HepG2 (cell line): ENCODE data around the gene SLIRP. TPM values are rescaled to one million over a fixed set of nuclear protein-coding genes. Genes with fewer than 3 reads are reported as not detected.

ENCODE experiments used
- ATAC-seq: fragments of 200-7000 bp; cut with Tn5 transposase; 3 replicates; pipeline ENCODE4 v1.9.1; 2020; ENCODE audit warnings: mild to moderate bottlenecking, moderate library complexity
- BruUV-seq: library from RNA; stranded (reverse); fragments of 400-500 nt; replicated peaks from 2 replicates; lab custom pipeline; 2021; lab: Mats Ljungman, UMichigan
- CTCF ChIA-PET: fragments of 300-600 bp; formaldehyde crosslinking; extraction: SDS; loops from one replicate; lab custom pipeline; 2021; ENCODE audit warnings: low total read pairs, inconsistent platforms, low intra/inter-chr PET ratio; lab: Yijun Ruan, JAX
- POLR2A ChIA-PET: fragments of 350-600 bp; sonication (Branson Sonifier 250); formaldehyde crosslinking; loops from one replicate; lab custom pipeline; 2020; ENCODE audit warnings: antibody characterized with exemption, inconsistent platforms; lab: Yijun Ruan, JAX
- DNase-seq: peaks from one replicate; pipeline ENCODE4 v3.0.0-alpha.2; 2015; ENCODE audit warnings: low spot score
- FAIRE-seq: peaks from 3 replicates; lab custom pipeline; 2011; peaks lifted over from hg19 to GRCh38; lab: Jason Lieb, UNC
- H2AFZ ChIP-seq: one replicate; pipeline ENCODE4 v1.6.1; 2011; ENCODE audit warnings: low read length, inconsistent platforms
- H3K27ac ChIP-seq: fragments of 300-600 bp; 3 replicates; pipeline ENCODE4 v1.8.0; 2011; ENCODE audit warnings: mixed run types, mild to moderate bottlenecking, mixed read lengths, low read length, inconsistent platforms; ENCODE audit not compliant: insufficient read depth; ENCODE audit errors: extremely low read length
- H3K27me3 ChIP-seq, 2 experiments: fragments of 200-600 bp in 1 of 2; 2 replicates in 1 of 2; 3 replicates in 1 of 2; pipeline versions ENCODE4 v1.6.0 to v1.8.0; 2011; ENCODE audit warnings: low read length in 2 of 2, mild to moderate bottlenecking in 2 of 2, moderate library complexity in 2 of 2, inconsistent platforms in 1 of 2; ENCODE audit not compliant: insufficient read depth in 2 of 2, control insufficient read depth in 1 of 2
- H3K36me3 ChIP-seq, 2 experiments: fragments of 200-600 bp in 1 of 2; replicated peaks in 1 of 2; 2 replicates in 1 of 2; 3 replicates in 1 of 2; pipeline versions ENCODE4 v1.5.1 to v1.8.0; 2011; ENCODE audit warnings: low read length in 2 of 2, inconsistent platforms in 1 of 2; ENCODE audit not compliant: insufficient read depth in 2 of 2, control insufficient read depth in 1 of 2
- H3K4me1 ChIP-seq: 2 replicates; pipeline ENCODE4 v1.5.1; 2012; ENCODE audit warnings: low read length, inconsistent platforms; ENCODE audit not compliant: insufficient read depth
- H3K4me2 ChIP-seq: 2 replicates; pipeline ENCODE4 v1.6.0; 2011; ENCODE audit warnings: low read depth, low read length, inconsistent platforms
- H3K4me3 ChIP-seq, 3 experiments: fragments of 200-600 bp in 1 of 3; sonication (generic), shearing (Covaris generic) in 1 of 3; replicated peaks in 1 of 3; 2 replicates each; pipeline ENCODE4 v1.5.1; 2011 to 2016; ENCODE audit warnings: low read length in 3 of 3, inconsistent platforms in 2 of 3, low read depth in 2 of 3, mild to moderate bottlenecking in 2 of 3, control low read depth in 1 of 3, mixed read lengths in 1 of 3; ENCODE audit not compliant: insufficient read depth in 1 of 3
- H3K79me2 ChIP-seq: one replicate; pipeline ENCODE4 v1.6.1; 2011; ENCODE audit warnings: low read length, inconsistent platforms; ENCODE audit not compliant: insufficient read depth
- H3K9ac ChIP-seq: 2 replicates; pipeline ENCODE4 v1.6.0; 2011; ENCODE audit warnings: mild to moderate bottlenecking, low read depth, low read length, inconsistent platforms; ENCODE audit not compliant: insufficient read depth
- H3K9me3 ChIP-seq: 2 replicates; pipeline ENCODE4 v1.5.1; 2012; ENCODE audit warnings: mild to moderate bottlenecking, low read length
- H4K20me1 ChIP-seq: 2 replicates; pipeline ENCODE4 v1.6.0; 2011; ENCODE audit warnings: inconsistent platforms, mild to moderate bottlenecking, low read length, moderate library complexity; ENCODE audit not compliant: insufficient read depth
- ARNT ChIP-seq: fragments of 450-650 bp; IDR thresholded peaks from 2 replicates; pipeline ENCODE4 v1.6.1; 2017
- ATF1 ChIP-seq: IDR thresholded peaks from 2 replicates; pipeline ENCODE4 v1.6.1; 2016; ENCODE audit warnings: mild to moderate bottlenecking, control low read depth
- CREB1 ChIP-seq, 2 experiments: fragments of 450-650 bp in 1 of 2; IDR thresholded peaks; 2 replicates each; pipeline ENCODE4 v1.6.1; 2016 to 2017; ENCODE audit warnings: control low read depth in 1 of 2, mild to moderate bottlenecking in 1 of 2, missing compliant biosample characterization in 1 of 2, missing genetic modification characterization in 1 of 2
- CREM ChIP-seq, 2 experiments: sonication (generic) in 1 of 2; formaldehyde crosslinking in 1 of 2; IDR thresholded peaks; 2 replicates each; pipeline versions ENCODE4 v1.4.0 to v1.6.1; 2016 to 2020; ENCODE audit warnings: antibody characterized with exemption in 1 of 2, mild to moderate bottlenecking in 1 of 2, missing genetic modification reagents in 1 of 2
- DMAP1 ChIP-seq: IDR thresholded peaks from 2 replicates; pipeline ENCODE4 v1.6.1; 2016
- HCFC1 ChIP-seq: fragments of 150-350 bp; IDR thresholded peaks from 2 replicates; pipeline ENCODE4 v1.6.1; 2014; ENCODE audit warnings: low read depth, low read length
- HHEX ChIP-seq: IDR thresholded peaks from 2 replicates; pipeline ENCODE4 v1.6.1; 2016; ENCODE audit warnings: control low read depth
- HNRNPL ChIP-seq: fragments of 200-400 bp; formaldehyde crosslinking; IDR thresholded peaks from 2 replicates; pipeline ENCODE4 v1.6.1; 2017; ENCODE audit warnings: mild to moderate bottlenecking, low read depth, low read length
- NBN ChIP-seq: fragments of 450-650 bp; conservative IDR thresholded peaks from 2 replicates; pipeline ENCODE4 v1.6.1; 2017
- RXRA ChIP-seq: sonication (generic); formaldehyde crosslinking; IDR thresholded peaks from 2 replicates; pipeline ENCODE4 v1.5.1; 2020; ENCODE audit warnings: missing genetic modification reagents
- SIN3A ChIP-seq: IDR thresholded peaks from 2 replicates; pipeline ENCODE4 v1.6.1; 2011; ENCODE audit warnings: low read depth, mild to moderate bottlenecking, control low read depth, low read length, borderline replicate concordance
- THAP11 ChIP-seq: IDR thresholded peaks from 2 replicates; pipeline ENCODE4 v1.6.1; 2016; ENCODE audit warnings: missing biosample characterization, missing genetic modification reagents
- TRIM24 ChIP-seq: sonication (generic); formaldehyde crosslinking; IDR thresholded peaks from 2 replicates; pipeline ENCODE4 v1.8.0; 2022; ENCODE audit warnings: mild to moderate bottlenecking, missing genetic modification reagents
- ZFY ChIP-seq: sonication (generic); formaldehyde crosslinking; IDR thresholded peaks from 2 replicates; pipeline ENCODE4 v1.4.0; 2020; ENCODE audit warnings: missing genetic modification reagents
- ZKSCAN5 ChIP-seq: sonication (generic); formaldehyde crosslinking; IDR thresholded peaks from 2 replicates; pipeline ENCODE4 v1.5.1; 2020; ENCODE audit warnings: mild to moderate bottlenecking, missing genetic modification reagents
- ZNF136 ChIP-seq: sonication (generic); formaldehyde crosslinking; IDR thresholded peaks from 2 replicates; pipeline ENCODE4 v1.8.1; 2022; ENCODE audit warnings: low read depth, mild to moderate bottlenecking, moderate library complexity, missing genetic modification reagents
- ZNF614 ChIP-seq: IDR thresholded peaks from 2 replicates; pipeline ENCODE4 v1.6.1; 2018; ENCODE audit warnings: missing biosample characterization, missing genetic modification reagents, inconsistent platforms, borderline replicate concordance
- ZNF883 ChIP-seq: sonication (generic); formaldehyde crosslinking; IDR thresholded peaks from 2 replicates; pipeline ENCODE4 v1.5.1; 2020; ENCODE audit warnings: mild to moderate bottlenecking, missing genetic modification reagents; ENCODE audit errors: not compliant biosample characterization
- WGBS: methylation state at CpG from one replicate; pipeline ENCODE4 v1.1.6; 2017; ENCODE audit warnings: low lambda C conversion rate; 5-methylcytosine and 5-hydroxymethylcytosine counted together
- in situ Hi-C: cut with HindIII; loops from 2 replicates; pipeline ENCODE4 v1.10.0; 2017; ENCODE audit warnings: low pct_unique_long_range_greater_than_20kb; ENCODE audit not compliant: extremely low pct_ligation_motif_present
- intact Hi-C: fragments of 100-400 bp; cut with micrococcal nuclease; formaldehyde crosslinking; loops from one replicate; pipeline ENCODE4 v1.10.0; 2022; ENCODE audit not compliant: unreplicated experiment
- polyA plus RNA-seq, 8 experiments: library from polyadenylated mRNA; depleted of rRNA in 3 of 8; stranded (reverse) in 7 of 8; unstranded in 1 of 8; fragments of >200 nt; fragmentation: Illumina TruSeq in 4 of 8; extraction: Trizol in 4 of 8; gene quantifications; 2 replicates each; pipeline versions ENCODE4 v1.2.1 to v1.2.3, GENCODE V29; 2011 to 2016; ENCODE audit warnings: low read depth in 4 of 8, missing spikeins in 1 of 8, mixed read lengths in 1 of 8; ENCODE audit not compliant: insufficient read depth in 1 of 8
- total RNA-seq, 5 experiments: library from RNA; depleted of rRNA; stranded (reverse); fragments of >200 nt; fragmentation: Illumina TruSeq; extraction: Trizol; gene quantifications; 2 replicates each; pipeline ENCODE4 v1.2.3, GENCODE V29; 2016; ENCODE audit warnings: low read depth in 1 of 5
- TF ChIP-seq, protein P1 (sequence below): sonication (generic); formaldehyde crosslinking; IDR thresholded peaks from 2 replicates; pipeline ENCODE4 v1.5.0; 2020; ENCODE audit warnings: mild to moderate bottlenecking, missing genetic modification reagents
- TF ChIP-seq, protein P2 (sequence below): sonication (generic); formaldehyde crosslinking; IDR thresholded peaks from 2 replicates; pipeline ENCODE4 v1.8.0; 2023; ENCODE audit warnings: mild to moderate bottlenecking, missing genetic modification reagents
- TF ChIP-seq, protein P3 (sequence below): IDR thresholded peaks from 2 replicates; pipeline ENCODE4 v1.6.1; 2012; ENCODE audit warnings: low read depth, low read length, improper control_type of control experiment

SLIRP gene
- total and polyA plus RNA-seq, 2 of the 13 experiments (the other 11 are each of a cell fraction or from before 2014, with no cell fraction given): 281 to 548 TPM

DNA sequence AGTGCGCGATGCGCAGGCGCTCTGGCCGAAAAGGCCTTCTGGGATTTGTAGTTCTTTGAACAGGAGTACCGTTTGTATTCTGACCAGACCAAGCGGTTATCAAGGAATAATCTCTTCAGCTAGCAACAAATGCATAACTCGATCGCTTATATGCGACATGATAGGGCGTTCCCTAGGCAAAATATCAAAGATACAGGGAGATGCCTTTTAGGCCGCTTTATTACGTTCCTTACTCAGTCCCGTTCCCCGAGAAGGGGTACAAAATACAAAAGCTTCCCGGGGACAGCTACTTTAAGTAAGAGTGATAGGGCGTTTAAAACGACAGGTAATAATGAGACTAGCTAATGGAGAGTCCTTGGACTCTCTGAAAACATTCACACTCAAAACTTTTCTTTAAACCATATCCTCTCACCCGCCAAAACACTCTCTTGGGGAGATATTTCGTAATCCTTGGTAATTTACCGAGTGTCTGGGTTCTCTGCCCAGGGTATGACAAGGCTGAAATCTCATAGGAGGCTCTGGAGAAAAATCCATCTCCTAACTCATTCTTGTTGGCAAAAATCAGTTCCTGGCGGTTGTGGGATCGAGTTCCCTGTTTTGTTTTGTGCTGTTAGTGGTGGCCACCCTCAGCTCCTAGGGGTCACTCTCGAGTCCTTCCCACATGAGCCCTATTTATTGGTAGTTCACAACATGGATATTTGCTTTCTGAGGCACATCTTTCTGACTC lies 53.5 kb downstream of the SLIRP start:
- H3K4me1 ChIP-seq: peaks cover 29% of the 10 kb centered on the region
- DNase-seq: peak; percentile 62
- H3K9ac ChIP-seq: peak overlapping the region; percentile 92
- peak overlapping the region; percentile 100 for H2AFZ ChIP-seq
- peak; percentile 81 for ATAC-seq
- POLR2A ChIA-PET: interaction anchor here (0.7 to 1.7 kb wide), 6 partner anchors 10 to 52 kb away, joined by 3 to 7 read pairs (median 4); partner anchors contain the start of gene ADCK1
- peaks cover 0 to 1% of the 10 kb centered on the region in 2 experiments; a peak in 1 of 5 replicates for H3K36me3 ChIP-seq
- peak; percentile 93 for FAIRE-seq
- in situ Hi-C loops (loop anchor here (5.0 kb wide), 1 partner anchor 56 kb away; no protein-coding TSS in a partner anchor), intact Hi-C loops (loop anchor here (1.0 to 2.0 kb wide), 3 partner anchors 39 to 56 kb away; partner anchors contain the start of genes ADCK1, ALKBH1 and SLIRP)
- peak overlapping the region; percentile 80 for H3K27ac ChIP-seq
- peaks cover 40% of the 10 kb centered on the region for H3K79me2 ChIP-seq
- 1% methylated on average over 20 of the region's 24 CpGs for WGBS
- peak overlapping the region; percentile 81 for H3K4me2 ChIP-seq
- CTCF ChIA-PET: interaction anchor here (2.1 kb wide), 1 partner anchor 56 kb away, joined by 17 read pairs; no protein-coding TSS in a partner anchor
- no TSS peak for BruUV-seq
- peak overlapping the region; percentile 82 to 98 (median 92) for H3K4me3 ChIP-seq
- peaks cover 19% of the 10 kb centered on the region for H4K20me1 ChIP-seq
- no peaks in the 10 kb centered on the region for H3K9me3 ChIP-seq
- no peaks in the 10 kb centered on the region; a peak in 1 of 5 replicates for H3K27me3 ChIP-seq
- TF ChIP-seq, protein P1, sequence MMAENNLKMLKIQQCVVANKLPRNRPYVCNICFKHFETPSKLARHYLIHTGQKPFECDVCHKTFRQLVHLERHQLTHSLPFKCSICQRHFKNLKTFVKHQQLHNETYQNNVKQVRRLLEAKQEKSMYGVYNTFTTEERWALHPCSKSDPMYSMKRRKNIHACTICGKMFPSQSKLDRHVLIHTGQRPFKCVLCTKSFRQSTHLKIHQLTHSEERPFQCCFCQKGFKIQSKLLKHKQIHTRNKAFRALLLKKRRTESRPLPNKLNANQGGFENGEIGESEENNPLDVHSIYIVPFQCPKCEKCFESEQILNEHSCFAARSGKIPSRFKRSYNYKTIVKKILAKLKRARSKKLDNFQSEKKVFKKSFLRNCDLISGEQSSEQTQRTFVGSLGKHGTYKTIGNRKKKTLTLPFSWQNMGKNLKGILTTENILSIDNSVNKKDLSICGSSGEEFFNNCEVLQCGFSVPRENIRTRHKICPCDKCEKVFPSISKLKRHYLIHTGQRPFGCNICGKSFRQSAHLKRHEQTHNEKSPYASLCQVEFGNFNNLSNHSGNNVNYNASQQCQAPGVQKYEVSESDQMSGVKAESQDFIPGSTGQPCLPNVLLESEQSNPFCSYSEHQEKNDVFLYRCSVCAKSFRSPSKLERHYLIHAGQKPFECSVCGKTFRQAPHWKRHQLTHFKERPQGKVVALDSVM (CRISPR knock-in tag): peak; percentile 43; the same call in 1 of the 2 replicates
- no peak for TF ChIP-seq HNRNPL
- peak; percentile 91 for TF ChIP-seq HCFC1
- TF ChIP-seq ZKSCAN5 (CRISPR knock-in tag): no peak
- TF ChIP-seq ZNF883 (CRISPR knock-in tag): no peak
- TF ChIP-seq CREB1 (IDR thresholded peaks at IDR 0.05): no peak
- TF ChIP-seq CREB1 (CRISPR knock-in tag; IDR thresholded peaks at IDR 0.05): peak; percentile 74; the same call in 1 of the 2 replicates
- TF ChIP-seq, protein P2, sequence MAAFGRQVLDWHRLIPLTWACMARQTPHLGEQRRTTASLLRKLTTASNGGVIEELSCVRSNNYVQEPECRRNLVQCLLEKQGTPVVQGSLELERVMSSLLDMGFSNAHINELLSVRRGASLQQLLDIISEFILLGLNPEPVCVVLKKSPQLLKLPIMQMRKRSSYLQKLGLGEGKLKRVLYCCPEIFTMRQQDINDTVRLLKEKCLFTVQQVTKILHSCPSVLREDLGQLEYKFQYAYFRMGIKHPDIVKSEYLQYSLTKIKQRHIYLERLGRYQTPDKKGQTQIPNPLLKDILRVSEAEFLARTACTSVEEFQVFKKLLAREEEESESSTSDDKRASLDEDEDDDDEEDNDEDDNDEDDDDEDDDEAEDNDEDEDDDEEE (CRISPR knock-in tag): 0 out of 2 replicates have a peak, but pooled peaks have one; percentile 55
- TF ChIP-seq THAP11 (CRISPR knock-in tag): peak; percentile 98
- no peak for TF ChIP-seq ARNT
- TF ChIP-seq TRIM24 (CRISPR knock-in tag): no peak
- TF ChIP-seq SIN3A: 0 out of 2 replicates have a peak, but pooled peaks have one; percentile 26
- peak; percentile 40 for TF ChIP-seq ZFY
- TF ChIP-seq ZNF136 (CRISPR knock-in tag): no peak
- TF ChIP-seq CREM (IDR thresholded peaks at IDR 0.05): peak; percentile 84
- TF ChIP-seq CREM (CRISPR knock-in tag; IDR thresholded peaks at IDR 0.05): no peak
- TF ChIP-seq DMAP1 (CRISPR knock-in tag): peak; percentile 6; the same call in 1 of the 2 replicates
- TF ChIP-seq HHEX: no peak
- TF ChIP-seq ZNF614 (CRISPR knock-in tag): no peak
- TF ChIP-seq ATF1 (CRISPR knock-in tag): 0 out of 2 replicates have a peak, but pooled peaks have one; percentile 32
- TF ChIP-seq, protein P3, sequence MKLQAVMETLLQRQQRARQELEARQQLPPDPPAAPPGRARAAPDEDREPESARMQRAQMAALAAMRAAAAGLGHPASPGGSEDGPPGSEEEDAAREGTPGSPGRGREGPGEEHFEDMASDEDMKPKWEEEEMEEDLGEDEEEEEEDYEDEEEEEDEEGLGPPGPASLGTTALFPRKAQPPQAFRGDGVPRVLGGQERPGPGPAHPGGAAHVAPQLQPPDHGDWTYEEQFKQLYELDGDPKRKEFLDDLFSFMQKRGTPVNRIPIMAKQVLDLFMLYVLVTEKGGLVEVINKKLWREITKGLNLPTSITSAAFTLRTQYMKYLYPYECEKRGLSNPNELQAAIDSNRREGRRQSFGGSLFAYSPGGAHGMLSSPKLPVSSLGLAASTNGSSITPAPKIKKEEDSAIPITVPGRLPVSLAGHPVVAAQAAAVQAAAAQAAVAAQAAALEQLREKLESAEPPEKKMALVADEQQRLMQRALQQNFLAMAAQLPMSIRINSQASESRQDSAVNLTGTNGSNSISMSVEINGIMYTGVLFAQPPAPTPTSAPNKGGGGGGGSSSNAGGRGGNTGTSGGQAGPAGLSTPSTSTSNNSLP: no peak
- no peak for TF ChIP-seq RXRA
- TF ChIP-seq NBN: no peak
